HG03060 (cell line): ENCODE measurements around the gene HEATR5B.
"Not testable (repeated sequence)": the region's sequence is repeated elsewhere in the genome, so short reads cannot be mapped to it uniquely, and the experiment has no call there.

ENCODE experiments used
- ATAC-seq: cut with Tn5 transposase; IDR thresholded peaks from one replicate; pipeline ENCODE4 v1.9.1; 2021; ENCODE audit warnings: low read depth, moderate number of reproducible peaks; ENCODE audit not compliant: unreplicated experiment

HEATR5B gene

DNA sequence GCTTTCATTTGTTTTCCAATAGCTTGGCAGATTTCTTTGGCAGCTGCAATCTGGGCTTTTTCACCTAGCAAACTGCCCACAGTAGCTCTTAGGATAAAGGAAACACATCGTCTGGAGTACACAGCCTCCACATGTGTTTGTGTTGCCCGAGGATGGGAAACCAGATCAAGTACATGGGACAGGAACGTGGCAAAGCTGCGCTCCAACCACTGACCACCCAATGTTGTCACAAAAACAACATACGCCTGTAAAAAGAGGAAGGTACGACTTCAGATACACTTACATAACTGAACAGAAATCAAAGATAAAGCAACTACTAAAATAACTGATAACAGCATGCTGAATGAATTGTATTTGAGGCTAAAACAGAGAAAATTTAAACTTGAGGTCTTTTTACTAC is 15.5 kb downstream of the HEATR5B start:
- no peak for ATAC-seq

DNA sequence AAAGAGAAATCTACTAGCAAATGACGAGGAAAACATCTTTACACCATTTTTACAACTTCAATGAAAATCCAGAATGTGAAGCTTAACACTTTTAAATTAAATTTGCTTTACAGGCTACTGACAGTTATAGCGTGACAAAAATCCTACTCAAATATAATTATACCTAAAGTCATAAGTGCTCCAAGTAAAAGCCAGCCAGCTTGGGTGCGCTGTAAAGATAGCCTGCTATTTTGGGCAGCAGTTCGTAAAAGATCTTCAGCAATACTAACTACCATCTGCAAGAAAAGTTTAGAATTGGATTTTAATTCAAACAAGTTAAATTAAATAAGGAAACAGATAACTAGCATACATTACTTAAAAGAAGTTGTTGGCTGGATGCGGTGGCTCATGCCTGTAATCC is 22.4 kb downstream of the HEATR5B start:
- ATAC-seq = no peak

DNA sequence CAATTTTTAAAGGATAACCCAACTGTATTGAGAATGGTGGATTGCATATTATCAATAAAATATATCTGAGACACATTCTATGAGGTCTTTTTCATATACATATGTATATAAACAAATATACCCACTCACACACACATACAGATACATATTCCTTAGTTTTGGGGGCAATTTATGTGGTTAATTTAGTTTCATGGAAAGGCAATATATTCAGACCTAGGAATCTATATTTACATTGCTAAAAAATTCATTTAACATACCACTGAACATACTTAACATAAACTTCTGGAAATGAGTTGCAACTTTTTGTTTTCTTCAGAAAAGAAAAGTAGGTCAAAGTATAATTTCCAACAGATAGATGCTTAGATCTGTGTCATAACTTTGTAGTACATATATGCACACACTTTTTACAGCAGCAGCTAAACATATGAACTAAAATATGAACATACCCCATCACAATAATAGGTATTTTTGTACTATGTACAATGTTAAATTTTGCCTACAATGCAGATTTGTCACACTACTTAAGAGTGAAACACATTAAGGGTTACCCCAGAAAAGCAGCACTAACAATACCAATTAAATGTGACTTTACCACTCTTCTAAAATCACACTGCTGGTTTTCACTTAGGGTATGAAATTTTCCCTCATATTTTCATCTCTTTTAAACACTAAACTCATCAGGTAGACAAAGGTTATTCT is 23.0 kb downstream of the HEATR5B start:
- no peak for ATAC-seq

DNA sequence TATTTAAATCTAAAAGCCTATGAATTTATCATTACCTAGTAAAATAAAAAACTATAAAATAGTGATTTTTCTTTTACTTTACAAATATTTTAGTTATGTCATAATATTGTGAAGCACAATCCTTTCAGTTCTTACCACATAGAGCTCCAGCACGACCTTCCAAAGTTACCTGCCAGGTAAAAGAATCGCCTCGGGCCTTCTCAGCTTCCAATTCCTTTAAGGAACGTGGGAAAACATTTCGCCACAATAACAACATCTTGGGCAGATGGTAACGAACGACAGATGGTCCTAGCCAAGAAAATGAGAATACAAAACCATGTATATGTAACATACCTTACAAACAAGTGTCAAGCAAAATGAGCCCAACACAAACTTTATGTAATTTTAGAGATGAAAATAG is 23.7 kb downstream of the HEATR5B start:
- ATAC-seq = no peak

DNA sequence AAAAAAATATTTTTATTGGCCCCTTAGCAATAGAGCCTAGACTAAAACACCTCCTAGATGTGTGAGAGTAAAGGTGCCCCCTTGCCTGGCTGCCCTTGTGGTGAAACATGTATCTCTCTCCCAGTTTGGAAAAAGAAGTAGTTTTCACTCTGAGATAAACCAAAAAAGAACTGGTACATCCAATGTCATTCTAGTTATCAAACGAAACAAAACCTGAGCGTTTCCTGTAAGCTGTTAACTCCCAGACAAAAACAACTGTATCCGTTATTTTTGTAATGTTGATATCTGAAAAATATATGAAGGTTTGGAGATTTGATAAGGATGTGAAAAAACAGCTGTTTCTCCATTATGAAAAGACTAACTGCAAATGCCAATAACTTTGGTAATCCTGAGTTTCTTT is 24.3 kb downstream of the HEATR5B start:
- no peak for ATAC-seq

DNA sequence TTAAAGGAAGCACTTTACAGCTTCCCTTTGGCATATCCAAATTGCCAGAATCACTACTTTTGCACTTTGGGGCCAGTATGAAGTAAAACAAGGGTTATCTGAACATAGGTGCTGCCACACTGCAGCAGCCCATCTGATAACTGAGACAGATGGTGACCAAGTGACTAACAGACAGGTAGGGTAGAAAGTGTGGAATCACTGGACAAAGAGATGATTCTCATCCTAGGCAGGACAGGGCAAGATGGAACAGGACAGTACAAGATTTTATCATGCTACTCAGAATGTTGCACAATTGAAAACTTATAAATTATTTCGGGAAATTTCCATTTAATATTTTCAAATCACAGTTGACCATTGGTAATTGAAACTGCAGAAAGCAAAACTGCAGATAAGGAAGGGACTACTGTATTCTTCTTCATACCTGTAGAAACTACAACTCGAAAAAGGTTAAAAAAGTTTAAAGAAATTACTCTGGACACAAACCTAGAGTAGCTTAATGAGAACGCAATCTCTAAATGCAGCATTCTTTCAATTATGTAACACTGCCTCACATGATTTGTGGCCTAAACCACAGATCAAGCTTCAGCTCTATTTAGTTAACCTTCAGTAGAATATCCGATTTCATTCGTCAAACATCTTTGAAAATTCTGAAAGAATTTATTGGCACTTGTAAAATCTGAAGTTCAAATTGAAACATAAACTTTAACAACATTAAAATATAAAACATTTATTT is 31.4 kb downstream of the HEATR5B start:
- no peak for ATAC-seq

DNA sequence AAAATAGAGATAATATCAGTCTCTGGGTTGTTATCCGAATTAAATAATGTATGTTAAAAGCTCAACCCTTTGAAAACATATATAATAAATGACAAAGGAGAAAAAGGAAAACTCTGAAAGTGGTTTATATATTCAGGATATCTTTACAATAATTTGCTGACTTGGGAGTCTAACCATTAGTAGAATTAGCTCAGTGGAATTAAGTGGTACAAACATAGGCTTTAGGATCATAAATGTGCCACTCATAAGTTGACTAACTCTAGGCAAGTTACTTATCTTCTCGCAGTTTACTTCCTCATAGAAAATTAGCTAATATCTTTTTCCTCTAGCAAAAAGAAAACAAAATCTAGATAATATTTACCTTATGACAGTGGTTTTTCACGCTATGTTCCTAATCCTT is 44.6 kb downstream of the HEATR5B start:
- ATAC-seq = no peak

DNA sequence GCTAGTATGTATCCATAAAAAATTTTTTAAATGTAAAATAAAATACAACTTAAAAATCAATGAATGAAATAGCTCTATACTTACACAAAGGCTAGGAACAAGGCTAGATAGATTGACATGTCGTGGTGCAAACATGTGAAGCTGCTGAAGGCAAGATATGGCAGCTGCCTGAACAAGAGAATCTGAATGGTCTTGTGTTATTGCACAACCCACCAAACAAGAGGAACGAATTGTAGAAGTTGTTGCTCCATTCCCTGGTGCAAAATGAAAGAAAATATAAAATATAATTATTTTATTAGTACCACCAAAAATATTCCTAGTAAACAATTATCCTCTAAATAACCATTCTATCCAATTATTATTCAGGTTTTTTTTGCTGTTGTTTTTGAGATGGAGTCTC is 46.4 kb downstream of the HEATR5B start:
- ATAC-seq = no peak

DNA sequence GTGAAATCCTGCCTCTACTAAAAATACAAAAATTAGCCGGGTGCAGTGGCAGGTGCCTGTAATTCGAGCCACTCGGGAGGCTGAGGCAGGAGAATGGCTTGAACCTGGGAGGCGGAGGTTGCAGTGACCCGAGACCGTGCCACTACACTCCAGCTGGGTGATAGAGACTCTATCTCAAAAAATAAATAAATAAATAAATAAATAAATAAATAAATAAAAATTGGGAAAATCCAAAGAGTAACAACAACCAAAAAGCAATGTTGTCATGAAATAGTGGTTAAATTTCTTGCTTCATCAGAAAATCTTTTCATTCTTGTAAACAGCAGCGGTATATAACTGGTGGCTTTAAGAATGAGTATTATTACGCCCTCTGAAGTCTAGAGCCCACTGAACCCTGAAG is 54.4 kb downstream of the HEATR5B start:
- ATAC-seq = no peak

DNA sequence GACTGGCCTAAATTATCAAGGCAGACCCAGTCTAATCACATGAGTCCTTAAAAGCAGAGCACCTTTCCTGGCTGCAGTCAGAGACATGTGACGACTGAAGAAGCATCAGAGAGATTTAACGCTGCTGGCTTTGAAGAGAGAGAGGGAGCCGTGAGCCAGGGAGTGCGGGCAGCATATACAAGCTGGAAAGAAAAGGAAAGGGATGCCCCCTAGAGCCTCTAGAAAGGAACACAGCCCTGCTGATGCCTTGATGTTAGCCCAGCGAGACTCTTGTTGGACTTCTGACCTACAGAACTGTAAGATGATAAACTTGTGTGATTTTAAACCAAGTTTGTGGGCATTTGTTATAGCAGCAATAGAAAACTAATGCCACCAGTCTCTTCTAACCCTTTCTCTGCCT is 58.1 kb downstream of the HEATR5B start:
- no peak for ATAC-seq

DNA sequence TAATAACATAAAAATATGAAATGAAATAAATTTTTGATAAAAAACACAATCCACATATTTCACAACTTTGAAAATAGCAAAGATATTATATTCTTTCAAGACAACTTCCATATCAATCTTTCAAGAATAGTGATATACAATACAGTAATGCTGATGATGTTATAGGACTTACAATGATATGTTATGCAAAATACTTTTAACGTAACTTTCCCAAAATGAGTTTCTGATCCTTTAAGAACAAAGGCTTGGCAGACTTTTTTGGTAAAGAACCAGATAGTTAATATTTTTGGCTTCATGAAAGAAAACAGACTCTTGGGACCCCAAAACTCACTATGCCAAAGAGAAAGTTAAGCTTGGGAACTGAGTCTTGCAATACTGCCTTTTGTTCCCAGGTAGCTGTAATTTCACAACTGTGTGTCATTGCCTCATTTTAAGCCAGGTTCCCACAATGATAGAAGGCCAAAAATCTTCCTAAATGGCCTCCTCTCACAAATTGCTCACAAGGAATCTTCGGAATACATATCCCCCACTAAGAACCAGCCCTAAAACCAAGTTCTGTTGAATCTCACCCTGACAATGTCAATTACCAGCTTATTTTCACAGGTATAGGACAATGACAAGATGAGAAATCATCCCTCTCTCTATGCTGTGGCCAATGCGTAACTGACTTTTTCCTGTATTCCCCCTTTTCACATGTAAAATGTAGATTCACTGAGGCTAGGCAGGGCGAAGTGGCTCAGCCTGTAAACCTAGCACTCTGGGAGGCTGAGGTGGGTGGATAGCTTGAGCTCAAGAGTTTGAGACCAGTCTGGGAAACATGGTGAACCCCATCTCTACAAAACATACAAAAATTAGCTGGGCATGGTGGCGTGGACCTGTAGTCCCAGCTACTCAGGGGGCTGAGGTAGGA is 63.0 kb downstream of the HEATR5B start:
- no peak for ATAC-seq

DNA sequence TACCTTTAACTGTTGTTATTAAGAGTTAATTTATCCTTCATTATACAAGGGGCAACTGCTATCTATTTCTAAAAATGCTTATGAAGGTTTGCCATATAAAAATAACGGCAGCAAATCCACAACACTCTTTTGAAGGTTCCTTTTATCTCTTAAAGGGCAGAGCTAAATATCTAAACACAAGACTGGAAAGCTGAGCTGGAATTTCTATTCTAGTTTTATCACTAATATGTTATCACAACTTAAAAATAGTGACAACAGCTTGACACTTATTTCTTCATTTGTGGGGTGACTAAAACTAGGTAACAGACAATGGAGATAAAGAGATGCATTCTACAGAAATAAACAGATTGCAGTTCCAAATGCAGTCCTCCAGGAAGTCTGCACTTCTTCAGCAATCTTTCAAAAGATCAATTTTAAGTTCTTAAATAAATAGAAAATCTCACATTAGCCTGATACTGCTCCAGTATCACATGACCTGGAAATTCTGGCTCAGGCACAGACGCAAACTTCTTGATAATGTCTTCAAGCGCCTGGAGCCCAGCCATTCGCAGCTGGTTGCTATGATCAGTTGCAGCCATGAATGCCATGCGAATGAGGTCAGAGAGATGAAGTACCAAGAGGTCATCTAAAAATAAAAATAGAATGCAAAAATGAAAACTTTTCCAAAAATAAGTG is 63.8 kb downstream of the HEATR5B start:
- no peak for ATAC-seq

DNA sequence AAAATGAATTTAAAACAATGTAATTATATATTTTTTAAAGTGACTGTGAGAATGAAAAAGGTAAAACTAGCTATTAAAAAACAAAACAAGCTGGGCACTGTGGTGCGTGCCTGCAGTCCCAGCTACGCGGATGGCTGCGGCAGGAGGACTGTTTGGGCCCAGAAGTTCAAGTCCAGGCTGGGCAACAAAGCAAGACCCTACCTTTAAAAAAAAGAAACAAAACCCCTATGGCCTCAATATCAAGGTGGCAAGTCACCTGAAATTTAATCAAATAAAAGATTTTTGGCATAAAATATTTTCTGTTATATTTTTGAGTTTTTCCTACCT is 70.9 kb downstream of the HEATR5B start:
- ATAC-seq = no peak

DNA sequence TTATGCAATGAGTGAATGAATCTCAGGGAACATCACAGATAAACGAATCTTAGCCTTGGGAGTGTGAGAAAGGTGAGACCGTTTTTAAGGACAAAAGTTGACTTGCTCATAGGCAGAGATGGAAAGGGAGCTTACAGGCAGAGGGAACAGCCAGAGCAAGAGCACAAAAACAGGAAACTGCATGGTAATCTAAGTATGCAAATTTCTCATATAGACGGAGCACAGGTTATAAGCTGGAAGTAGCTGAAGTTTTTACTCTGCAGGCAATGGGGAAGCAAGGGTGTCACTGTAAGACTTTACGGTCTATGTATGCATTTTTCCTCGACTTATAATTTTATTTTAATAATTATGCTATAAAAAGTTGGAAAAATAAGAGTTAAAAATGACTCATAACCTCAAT is 73.0 kb downstream of the HEATR5B start:
- ATAC-seq = no peak

DNA sequence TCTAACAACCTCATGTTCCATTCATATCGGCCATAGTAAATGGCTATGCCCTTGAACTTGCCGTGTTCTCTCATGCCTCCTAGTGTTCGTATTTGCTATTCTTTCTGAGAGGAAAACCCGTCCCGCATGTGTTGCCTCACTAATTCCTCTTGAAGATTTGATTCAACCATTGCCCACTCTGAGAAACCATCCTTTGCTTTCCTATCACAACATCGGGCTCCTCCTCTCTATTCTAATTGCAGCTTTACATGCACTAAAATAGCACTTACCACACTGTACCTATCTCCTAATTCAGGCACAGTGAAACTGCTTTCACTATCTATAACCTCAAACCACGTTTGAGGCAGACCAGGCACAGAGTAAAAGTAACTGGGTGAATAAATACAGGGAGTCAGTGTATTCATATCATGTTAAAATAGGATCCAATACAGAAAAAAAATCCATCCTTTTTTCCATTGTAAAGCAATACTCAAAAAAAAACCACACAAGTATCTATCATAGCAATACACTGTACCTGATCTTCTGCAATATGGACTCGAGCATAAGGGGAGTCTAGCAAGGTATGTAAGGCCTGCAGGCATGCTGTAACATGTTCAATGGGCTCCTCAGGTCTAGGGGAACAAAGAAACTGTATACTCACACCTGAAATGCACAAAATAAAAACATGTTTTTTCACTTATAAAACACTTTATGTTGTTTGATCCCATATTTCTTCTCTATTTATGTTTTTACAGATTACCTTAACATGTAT is 78.9 kb downstream of the HEATR5B start:
- peak; percentile 99 for ATAC-seq

DNA sequence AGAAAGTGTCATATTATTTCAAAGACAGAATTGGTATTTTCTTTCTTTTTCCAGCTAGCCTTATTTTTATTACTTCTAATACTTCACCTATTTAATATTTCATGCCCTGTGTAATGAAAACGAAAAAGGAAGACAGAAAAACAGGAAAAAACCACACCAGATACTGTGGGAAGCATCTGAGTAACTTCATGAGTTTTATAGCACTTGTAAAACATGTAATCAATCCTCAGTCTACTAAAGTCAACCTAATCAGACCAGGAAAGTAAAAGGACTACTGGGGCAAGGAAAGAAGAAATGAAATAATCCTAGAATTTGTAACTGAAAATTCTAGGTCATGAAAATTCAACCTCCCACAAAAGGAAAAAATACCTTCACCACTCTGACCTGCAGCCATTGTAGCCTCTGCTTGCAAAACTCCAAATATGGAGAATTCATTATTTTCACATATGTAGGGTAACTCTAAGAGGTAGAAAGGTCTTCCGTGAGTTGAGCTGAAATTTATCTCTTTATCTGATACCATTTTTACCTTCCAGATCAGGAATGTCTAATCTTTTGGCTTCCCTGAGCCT is 83.1 kb downstream of the HEATR5B start:
- no peak for ATAC-seq

DNA sequence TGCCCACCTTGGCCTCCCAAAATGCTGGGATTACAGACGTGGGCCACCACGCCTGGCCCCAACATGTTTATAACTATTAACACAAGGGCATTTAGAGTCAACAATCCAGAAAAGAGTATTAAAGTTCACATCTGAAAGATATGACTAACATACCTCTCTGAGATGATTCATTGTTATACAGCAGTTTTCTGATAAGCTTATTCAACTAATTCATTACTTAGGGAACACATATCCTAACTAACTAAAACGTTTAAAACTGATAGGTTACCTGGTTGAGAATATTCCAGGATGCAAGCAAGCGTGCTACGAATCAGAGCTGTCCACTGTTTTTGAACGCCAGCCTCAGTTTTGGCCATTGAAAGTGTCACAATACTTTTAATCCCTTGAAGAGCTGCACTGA is 83.9 kb downstream of the HEATR5B start:
- no peak for ATAC-seq

DNA sequence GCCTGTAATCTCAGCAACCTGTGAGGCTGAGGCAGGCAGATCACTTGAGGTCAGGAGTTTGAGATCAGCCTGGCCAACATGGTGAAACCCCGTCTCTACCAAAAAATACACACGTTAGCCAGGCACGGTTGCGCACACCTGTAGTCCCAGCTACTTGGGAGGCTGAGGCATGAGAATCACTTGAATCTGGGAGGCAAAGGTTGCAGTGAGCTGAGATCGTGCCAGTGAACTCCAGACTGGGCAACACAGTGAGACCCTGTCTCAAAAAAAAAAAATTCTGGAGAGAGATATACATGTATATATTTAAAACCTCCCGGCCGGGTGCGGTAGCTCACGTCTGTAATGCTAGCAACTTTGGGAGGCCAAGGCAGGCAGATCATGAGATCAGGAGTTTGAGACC is 84.8 kb downstream of the HEATR5B start:
- not testable (repeated sequence) for ATAC-seq

DNA sequence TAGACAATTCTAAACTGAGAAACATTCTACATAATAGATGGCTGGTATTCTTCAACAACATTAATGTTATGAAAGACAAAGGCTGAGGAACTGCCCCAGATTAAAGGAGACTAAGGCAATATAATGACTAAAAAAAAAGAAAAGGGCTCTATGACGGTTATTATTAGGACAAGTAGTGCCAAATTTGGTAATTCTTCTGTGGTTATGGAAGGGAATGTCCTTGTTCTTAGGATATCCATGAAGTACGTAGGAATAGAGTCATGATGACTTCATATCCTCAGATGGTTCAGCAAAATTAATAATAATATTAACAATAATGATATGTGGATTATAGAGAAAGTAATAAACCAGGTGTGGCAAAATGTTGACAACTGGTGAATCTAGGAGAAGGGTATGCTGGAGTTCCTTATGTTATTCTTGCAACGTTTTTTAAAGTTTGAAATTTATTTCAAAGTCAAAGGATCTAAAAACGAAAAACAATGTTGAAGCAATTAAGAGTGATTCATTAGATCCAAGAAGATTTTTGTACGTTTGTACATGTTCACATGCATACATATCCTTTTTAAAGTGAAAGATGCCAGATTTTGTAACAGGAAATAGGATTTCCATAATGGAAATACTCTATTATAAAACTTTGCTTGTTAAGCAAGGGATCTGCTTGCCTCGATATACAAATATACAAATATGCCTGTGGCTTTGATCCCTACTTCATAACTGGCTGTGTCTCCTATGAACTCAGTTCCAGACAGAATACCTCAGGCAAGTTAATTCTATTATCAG is 90.1 kb downstream of the HEATR5B start:
- no peak for ATAC-seq
